ENCODE data around the gene TIMP2.

DNA sequence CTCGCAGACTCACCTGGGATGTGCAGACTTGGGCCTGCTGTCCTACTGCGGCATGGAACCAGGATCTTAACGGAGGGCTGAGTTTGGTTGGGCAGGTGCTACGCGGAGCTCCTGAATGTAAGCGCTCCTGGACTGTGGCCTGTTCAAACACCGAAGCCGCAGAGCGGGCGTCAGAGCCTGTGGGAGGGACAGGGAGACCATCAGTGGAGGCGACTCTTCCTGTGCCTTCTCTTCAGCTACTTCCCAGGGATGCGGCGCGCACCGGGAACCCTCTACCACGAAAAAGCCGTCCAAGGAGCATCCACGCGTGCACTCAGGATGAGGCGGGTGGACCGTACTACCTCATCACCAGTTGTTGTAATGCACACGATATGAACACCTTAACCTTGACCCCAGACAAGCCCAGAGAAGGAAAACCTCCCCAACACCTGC, 86.6 kb downstream of the TIMP2 start:
- TF ChIP-seq POLR2AphosphoS5 (IDR thresholded peaks at IDR 0.05; ENCODE audit: low read depth, low read length) = no peak
- TF ChIP-seq TAF1 (IDR thresholded peaks at IDR 0.05; ENCODE audit: borderline replicate concordance, insufficient read depth, low read length) = no peak
- TF ChIP-seq, protein P1, sequence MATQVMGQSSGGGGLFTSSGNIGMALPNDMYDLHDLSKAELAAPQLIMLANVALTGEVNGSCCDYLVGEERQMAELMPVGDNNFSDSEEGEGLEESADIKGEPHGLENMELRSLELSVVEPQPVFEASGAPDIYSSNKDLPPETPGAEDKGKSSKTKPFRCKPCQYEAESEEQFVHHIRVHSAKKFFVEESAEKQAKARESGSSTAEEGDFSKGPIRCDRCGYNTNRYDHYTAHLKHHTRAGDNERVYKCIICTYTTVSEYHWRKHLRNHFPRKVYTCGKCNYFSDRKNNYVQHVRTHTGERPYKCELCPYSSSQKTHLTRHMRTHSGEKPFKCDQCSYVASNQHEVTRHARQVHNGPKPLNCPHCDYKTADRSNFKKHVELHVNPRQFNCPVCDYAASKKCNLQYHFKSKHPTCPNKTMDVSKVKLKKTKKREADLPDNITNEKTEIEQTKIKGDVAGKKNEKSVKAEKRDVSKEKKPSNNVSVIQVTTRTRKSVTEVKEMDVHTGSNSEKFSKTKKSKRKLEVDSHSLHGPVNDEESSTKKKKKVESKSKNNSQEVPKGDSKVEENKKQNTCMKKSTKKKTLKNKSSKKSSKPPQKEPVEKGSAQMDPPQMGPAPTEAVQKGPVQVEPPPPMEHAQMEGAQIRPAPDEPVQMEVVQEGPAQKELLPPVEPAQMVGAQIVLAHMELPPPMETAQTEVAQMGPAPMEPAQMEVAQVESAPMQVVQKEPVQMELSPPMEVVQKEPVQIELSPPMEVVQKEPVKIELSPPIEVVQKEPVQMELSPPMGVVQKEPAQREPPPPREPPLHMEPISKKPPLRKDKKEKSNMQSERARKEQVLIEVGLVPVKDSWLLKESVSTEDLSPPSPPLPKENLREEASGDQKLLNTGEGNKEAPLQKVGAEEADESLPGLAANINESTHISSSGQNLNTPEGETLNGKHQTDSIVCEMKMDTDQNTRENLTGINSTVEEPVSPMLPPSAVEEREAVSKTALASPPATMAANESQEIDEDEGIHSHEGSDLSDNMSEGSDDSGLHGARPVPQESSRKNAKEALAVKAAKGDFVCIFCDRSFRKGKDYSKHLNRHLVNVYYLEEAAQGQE (IDR thresholded peaks at IDR 0.05; ENCODE audit: insufficient read depth in 1 of 2, low read depth in 2 of 2, low read length in 2 of 2) = no peak
